ENCODE results near the gene GRIK3.

Gene GRIK3

DNA sequence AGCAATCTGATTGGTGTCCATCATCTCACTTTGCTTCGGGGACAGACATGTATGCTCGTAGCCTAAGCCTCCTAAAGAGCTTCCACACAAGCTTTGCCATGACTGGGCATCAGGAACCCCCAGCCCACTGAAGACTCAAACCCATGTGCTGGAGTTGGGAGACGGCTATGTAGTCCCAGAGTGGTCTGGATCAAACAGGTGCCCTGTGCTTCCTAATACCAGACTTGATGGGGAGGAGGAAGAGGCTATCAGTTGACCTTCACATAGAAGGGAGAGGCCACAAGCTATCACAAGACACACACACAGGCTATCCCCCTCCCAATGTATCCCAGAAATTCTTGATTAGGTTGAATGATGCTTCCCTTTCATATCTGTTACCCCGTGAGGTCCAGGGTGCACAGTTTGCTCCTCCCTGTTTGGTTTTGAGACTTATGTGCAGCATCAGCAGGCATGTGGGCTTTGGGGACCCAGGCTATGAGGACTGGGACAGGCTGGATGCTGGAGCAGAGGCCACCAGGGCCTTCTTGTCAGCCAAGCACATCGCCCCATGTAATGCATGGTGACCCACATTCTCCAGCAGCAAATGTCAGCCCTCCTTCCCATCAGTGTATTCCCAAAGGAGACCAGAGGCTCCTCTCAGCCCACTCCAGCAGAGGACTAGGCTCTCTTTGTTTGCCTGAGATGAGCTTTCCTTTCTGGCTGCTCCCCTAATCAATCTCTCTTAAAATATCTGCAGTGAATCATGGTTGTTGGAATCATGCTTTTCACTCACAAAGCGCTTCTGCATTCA, 159.8 kb downstream of the GRIK3 start:
- DNase-seq (ENCODE audit: low read depth), result no peak

DNA sequence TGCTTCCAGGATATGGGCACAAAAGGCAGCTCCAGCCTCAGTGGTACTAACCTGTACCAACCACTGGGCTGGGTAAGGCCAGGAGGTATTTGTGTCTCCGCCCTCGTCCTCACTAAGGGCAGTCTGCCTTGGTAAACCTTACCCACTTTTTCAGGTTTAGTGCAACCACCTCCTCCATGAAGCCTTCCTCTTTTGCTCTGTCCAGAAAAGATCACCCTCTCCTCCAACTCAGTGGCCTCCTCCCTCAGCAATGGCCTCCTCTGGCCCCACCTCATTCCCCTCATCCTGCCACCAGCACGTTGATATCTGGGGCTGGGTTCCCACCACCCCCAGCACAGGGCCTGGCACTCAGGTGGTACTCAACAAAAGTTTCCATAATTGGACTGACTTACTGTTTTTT, 161.5 kb downstream of the GRIK3 start:
- DNase-seq (ENCODE audit: low read depth), result no peak

DNA sequence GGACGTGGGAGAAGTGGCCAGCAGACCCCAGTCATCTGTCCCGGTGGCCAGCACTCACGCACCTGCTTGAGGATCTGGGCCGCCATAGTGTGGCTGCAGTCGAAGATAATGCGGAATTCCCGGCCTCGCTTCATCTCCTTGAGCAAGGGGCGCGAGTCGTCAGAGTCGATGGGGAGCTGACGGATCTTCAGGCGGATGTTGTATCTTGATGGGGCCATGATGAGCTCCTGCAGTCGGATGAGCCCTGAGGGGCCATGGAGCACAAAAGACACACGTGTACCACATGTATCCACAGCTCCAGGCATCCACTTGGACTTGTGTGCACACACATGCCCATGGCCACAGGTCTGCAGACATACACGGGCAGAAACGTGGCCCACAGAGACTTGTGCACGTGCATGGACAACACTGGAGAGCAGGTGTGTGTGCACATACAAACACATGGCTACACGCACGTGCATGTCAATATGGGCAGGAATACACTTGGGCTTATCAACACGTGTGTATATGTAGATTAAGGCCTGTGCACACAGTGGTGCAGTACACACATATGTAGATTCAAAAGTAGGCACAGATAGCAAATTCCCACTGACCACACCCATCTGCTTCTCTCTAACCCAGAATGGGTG, 162.1 kb downstream of the GRIK3 start:
- DNase-seq (ENCODE audit: low read depth), result no peak

DNA sequence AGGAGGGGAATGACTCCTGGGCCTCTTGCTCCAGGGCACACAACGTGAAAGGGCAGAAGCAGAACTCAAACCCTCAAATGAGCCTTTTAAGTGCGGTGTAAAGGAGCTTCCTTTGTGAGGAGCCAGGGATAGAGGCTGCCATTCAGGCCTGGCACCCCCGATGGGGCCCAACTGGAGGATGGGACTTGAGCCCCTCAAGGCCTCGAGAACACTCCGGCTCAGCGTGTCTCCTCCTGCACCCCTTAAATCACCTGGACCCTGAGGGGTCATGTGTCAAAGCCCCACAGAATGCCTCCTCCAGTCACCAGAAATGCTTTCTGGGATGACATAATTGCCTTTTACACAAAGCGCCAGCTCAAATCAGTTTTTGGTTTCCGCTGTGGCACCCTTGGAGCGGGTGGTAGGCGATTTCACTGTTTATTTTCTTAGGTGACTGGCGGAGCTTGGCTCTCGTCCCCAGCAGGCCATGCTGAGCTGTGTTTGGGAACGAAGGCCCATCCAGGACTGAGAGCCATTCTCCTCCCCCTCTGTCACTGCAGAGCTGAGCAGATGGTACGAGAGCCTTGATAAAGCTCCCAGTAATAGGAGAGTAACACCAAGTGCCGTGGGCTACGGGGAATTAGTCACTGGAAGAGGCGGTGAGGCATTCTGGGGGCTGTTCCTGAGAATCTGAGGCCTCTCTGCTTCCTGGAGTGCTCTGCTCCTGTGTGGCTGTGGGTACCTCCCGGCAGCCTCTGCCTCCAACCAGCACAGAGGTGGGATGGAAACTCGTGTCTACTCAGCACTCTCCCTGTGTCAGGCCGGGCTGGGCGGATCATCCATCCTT, 163.0 kb downstream of the GRIK3 start:
- no peak for DNase-seq (ENCODE audit: low read depth)

DNA sequence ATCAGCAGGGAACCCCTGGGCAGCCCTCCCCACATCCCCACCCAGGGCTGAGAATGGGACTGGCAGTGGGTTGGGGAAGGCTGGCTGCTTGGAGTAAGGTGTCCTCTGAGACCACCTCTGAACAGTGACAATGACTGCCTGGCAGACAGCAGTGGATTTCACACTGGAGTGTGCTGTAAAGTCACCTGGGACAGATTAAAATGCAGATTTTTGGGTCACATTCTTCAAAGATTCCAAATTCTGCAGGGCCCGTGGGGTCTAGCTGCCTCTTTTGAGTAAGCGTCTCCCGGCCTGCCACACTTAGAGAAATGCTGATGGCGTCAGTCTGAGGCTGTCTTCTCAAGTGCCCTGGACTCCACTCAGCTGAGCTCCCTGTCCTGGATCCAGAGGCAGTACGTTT, 164.5 kb downstream of the GRIK3 start:
- no peak for DNase-seq (ENCODE audit: low read depth)

DNA sequence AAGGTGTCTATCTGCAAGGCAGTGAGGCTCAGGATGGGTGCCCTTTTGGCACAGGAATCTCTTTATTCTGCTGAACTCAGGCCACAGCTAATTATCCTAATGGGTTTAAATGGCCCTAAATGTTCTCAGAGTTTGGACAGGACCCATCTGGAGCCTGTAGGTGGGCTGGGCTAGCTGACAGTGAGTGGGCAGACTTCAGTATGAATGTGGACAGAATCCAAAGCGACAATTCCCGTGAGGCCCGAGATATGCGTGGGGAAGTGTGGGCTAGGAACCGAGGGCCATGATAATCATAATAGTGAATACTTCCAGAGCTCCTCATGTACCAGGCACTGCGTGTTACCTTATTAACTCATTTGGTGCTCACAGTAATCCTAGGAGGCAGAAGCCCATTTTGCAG, 165.3 kb downstream of the GRIK3 start:
- DNase-seq (ENCODE audit: low read depth), result no peak

DNA sequence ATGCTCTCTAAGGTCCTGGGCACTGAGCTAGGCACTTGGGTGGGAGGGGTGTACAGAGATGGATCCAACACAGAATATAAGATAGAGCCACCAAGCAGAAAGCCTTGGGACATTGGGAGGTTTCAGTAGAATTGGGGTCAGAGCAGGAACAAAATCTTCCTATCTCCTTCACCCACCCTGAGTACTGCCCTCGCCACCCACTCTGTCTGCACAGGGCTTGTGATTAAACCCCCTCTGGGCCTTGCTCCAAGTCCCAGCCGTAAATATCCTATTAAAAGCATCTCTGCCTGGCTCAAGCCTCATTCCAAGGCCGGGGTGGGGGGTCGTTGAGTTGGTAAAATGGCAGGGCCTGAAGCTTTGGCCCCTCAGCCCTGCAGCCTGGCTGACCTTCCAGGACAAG, 166.7 kb downstream of the GRIK3 start:
- no peak for DNase-seq (ENCODE audit: low read depth)

DNA sequence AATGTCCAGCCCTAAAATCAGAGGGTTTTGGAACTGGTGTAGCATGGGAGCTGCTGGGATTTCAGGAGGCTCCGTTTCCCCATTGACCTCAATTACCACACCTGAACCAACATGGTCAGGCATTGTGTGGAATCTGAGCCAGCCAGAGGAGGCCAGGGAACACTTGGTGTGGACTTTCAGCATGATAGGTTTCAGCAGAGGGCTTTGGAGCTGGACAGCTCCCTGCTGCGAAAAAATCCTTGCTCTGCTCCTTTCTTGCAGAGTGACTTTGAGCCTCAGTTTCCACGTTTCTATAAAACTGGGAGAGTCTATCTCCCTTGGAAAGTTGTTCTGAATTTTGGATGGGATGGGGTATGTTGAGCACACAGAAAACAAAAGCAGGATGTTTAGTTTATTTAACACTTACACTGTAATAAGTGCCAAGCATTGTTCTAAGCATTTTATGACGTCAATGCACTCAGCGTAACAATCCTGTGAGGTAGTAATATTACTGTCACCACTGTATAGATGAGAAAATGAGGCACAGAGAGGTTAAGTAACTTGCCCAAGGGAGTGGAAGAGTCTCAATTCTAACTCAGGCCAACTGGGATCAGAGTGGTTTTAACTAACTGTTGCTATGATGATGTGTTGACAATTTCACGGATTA, 168.0 kb downstream of the GRIK3 start:
- no peak for DNase-seq (ENCODE audit: low read depth)

DNA sequence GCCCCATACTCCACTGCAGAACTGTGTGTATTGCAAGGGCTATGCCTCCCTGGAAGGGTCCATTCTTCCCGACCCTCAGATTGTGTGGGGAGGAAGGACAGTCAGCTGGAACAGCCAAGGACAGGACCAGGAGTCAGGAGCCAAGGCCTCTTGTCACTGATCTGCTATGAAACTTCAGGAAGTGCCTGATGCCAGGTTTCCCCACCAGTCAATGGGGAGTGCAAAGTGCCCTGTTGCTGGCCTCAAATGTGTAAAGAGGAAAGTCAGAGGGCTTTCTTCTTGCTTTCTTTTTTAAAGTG, 168.8 kb downstream of the GRIK3 start:
- DNase-seq (ENCODE audit: low read depth), result no peak

DNA sequence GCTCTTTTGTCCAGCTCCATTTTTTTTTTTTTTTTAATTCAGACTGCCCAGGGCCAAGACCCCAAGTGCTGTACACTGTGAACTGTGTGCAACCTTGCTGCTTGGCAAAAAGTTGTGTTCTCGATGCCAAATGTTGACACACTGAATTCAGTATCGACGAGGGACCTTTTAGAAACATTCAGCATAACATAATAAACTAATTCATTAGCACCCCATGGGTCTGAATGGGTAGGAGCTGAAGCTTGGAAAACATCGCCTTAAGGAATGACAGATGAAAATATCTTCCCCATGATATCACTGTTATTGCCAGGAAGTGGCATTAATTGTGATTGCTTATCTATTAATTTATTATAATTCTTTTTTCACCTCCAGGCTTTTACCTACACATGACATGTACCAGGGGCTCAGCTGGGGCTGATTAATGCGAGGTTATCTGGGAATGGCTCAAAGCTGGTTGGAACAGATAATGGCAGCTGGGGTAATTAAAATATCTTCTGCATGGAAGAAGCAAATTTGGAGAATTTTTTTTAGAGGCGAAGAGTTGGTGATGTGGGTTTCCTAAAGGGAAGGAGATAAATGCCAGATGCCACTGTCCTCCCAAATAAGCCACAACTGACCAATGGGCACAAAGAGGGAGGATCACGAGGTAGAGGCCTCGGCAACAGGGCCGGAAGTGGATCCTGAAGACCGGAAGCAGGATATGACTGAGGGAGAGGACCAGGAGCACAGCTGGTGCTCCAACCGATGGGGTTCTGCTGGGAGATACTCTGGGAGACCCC, 169.3 kb downstream of the GRIK3 start:
- DNase-seq (ENCODE audit: low read depth), result no peak

DNA sequence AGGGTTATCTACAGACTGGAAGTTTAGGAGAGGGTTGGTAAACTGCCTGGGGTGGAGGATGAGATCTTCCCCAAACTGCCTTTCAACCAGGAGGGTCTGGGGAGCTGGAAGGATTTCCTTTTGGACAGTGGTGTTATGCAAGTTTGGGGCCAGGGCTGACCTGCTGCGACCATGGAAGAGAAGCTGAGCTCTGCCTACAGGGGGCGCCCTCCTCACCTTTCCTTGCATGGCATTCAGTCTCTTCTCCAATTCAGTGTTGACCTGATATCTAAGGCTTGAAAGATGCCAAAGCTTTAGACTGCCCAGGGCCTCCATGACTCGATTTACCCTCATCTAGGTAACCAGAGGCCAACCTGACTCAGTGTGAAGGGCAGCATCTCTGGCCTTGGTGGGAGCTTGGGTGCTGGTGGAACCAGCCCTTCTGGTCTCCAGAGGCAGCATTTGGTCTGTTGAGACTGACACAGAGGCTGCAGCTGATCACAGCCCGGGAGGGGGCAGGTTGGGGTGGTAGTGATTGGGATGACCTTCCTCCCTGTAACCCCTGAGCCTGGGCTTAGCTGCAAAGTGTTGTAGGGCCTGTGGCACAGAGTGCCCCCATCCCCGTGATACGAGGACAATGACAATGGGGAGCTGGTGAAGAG, 170.0 kb downstream of the GRIK3 start:
- no peak for DNase-seq (ENCODE audit: low read depth)

DNA sequence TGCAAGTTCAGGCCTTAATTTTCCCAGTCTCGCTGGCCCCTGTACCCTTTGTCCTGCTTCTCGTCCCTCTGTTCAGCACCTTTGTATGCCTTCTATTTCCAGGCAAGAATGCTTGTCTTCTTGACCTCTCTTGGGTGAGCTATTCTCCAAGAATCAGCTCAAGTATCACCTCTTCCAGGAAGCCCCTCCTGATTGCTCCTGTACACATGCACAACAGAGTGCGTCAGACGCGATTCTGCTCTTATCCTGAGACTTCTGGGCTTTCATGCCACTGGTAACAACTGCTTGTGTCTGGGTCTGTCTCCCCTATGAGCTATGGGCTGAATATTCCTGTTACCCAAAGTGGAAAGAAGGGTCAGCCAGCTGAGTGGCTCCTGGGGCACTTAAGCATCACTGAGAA, 170.8 kb downstream of the GRIK3 start:
- no peak for DNase-seq (ENCODE audit: low read depth)

DNA sequence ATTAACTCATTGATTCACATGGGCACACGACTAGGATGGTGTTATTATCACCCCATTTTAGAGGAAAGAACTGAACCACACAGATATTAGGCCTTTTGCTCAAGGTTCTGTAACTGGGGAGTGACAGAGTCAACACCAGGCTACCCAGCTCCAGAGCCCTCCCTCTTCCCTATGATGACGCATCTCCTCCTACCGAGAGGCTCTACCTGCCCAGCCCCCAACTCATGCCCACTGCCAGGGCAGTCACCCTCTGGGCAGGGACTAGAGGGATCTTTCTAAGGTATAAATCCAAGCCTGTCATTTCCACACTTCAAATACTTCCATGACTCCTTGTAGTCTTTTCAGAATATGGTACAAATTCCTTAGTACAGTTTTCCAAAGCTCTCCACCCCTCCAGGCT, 171.3 kb downstream of the GRIK3 start:
- DNase-seq (ENCODE audit: low read depth), result no peak

DNA sequence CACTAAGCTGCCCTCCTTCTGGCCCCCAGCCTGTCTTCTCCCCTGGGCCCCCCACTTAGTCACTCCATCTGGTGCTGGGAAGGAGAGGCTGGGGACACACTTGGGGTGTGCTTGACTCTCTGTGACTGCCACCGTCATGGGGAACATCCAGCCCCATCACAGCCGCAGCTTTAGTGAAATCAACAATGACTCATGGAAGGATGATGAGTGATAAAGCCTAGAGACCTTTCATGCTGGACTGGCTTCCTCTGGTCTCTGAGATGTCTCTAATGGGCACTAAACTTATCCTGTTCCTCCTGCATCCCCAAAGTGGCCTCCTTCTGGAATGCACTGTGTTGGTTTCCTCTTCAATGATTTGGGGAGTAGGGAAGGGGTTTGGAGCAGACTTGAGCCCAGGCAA, 172.9 kb downstream of the GRIK3 start:
- no peak for DNase-seq (ENCODE audit: low read depth)

DNA sequence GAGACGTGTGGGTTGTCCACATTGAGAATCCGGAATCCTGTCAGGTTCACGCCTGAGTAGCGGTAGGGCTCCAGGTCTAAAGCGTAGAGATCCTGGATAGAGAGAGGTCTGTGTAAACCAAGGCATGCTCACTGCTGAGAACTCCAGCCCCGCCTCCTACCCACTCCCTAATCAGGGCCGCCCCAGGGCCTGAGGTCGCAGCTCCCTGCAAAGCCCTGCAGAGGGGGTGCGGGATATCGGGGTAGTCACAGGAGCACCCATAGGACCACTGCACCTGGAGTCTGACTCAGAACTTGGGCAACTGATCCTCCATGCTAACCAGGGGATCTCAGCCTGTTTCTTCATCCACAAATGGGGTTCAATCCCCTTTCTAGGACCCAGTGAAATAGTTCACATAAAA, 174.4 kb downstream of the GRIK3 start:
- DNase-seq (ENCODE audit: low read depth), result no peak

DNA sequence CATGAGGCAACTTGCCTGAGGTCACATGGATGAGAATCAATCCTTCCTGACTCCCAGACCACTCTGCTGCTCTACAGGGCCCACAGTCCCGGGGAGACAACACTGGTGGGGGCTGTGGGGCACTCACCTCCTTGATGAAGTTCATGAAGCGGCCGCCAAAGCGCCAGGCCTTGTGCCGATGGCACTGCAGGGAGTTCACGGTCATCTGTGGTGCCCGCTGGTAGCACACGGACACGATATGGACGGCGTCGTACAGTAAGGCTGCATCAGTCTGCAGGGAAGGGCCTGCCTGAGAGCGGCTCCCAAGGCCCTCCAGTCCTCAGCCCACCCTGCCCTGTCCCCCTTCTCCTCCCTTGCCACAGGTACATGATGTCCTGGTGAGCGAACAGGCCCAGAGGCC, 175.3 kb downstream of the GRIK3 start:
- DNase-seq (ENCODE audit: low read depth), result no peak

DNA sequence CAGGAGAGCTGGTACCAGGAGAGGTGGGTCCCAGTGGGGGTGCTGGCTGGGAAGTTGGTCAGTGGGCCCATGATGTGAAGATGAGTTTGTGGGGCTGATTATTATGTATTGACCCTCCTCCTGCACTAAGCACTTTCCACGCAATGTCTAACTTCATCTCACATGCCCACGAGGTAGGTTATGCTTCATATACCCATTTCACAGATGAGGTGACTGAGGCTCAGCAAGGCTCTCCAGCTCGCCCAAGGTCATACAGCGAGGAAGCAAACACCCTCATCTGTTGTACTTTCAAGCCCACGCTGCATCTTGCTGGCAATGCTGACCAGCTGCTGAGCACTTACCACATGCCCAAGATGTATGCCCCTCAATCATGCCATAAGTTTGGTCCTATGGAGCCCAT, 175.8 kb downstream of the GRIK3 start:
- DNase-seq (ENCODE audit: low read depth), result no peak

DNA sequence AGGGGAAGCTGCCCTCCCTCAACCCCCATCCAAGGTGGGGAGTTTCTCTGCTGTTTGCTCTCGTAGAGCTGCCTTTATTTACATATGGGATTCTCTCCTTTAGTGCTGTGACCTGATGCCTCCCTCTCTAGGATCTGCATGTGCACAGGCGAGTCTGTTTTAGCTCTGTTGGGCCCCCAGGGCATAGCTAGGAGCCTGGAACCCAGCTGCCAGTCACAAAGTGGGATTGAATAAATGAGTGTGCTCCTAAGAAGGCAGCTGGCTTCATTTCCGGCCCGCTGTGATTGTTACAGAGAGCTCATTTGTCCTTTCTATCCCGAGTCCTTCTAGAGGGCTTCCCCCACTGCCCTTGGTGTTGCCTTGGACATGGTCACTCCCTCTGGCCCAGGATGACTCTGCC, 176.6 kb downstream of the GRIK3 start:
- DNase-seq (ENCODE audit: low read depth), result no peak

DNA sequence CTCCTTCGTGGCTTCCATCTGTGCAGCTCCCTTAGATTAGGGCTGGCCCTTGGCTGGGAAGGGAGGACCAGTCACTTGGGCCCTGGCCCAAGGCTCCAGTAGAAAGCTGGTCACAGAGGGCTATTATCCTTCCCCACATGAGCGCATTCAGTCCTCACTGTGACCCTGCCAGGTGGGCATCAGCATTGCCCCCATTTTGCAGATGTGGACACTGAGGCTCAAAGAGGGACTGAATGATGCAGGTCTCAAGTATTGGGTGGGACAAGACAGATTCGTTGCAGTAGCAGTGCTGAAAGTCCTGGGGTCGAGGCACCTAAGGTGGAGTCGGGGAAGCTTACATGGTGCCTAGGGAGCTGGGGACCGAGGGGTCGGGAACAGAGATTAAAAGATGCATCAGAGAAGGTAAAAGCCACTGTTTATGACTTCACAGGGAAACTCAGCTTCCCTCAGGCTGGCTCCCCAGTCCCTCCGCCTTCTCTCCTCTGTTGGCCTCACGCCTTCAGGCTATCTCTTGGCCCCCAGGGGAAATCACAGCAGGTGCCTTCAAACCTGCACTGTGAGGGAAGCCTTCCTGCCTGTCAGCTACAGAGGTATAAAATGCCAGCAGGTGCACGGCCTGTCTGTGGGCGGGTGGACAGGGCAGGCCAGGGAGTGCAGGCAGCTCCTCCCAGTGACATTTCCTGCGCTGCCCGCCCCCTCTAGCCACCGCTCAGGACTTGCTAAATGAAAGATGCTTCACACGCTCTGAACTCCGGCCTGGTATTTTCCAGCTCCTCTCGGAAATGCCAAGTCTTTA, 178.4 kb downstream of the GRIK3 start:
- DNase-seq (ENCODE audit: low read depth), result no peak

DNA sequence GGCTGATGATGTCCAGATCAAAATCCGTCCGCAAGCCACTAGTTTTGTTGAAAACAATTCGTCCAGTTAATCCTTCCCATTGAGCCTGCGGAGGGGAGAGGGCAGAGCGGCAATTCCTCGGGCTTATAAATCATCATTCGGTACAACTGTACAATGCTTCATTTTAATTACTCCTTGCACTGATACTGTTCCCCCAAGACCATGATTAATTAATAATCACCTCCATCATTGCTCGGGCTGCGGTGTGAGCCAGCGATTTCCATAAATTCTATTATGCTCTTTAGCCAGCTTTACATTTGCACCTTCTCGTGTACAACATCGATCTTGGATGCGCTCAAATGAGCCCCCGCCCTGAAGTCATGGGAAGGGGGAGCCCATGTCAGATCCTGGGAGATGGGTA, 180.7 kb downstream of the GRIK3 start:
- DNase-seq (ENCODE audit: low read depth), result no peak

DNA sequence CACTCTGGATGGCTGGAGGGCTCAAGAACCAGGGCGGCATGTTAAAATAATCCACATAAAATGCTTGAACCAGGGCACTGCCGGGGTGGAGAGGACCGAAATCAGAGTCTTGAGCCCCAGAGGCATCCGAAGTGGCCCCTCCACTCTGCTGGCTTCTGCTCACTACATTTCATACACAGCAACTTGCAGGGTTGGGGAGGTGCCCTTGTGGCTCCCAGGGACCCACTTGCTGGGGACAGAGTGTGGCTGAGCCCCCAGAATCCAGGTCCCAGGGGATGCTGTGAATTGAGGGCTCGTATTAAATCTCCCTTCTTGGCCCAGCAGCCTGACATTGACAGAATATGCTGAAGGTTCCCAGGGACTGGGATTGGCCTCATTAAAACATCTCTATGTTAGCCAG, 181.7 kb downstream of the GRIK3 start:
- no peak for DNase-seq (ENCODE audit: low read depth)
